ENCODE data around the gene FOXO6. TPM values are rescaled to one million over a fixed set of nuclear protein-coding genes. Genes with fewer than 3 reads are reported as not detected.

FOXO6 gene
- total RNA-seq, 1 experiment from 2014 or later, result 5.4 TPM

GRCh38 chr1:41348394-41348793 is 12.8 kb upstream of the FOXO6 start (continued):
- TF ChIP-seq CREM (CRISPR knock-in tag; IDR thresholded peaks at IDR 0.05) (no peak), NFE2L1 (CRISPR knock-in tag; IDR thresholded peaks at IDR 0.05) (no peak), AFF4 (CRISPR knock-in tag; IDR thresholded peaks at IDR 0.05; ENCODE audit: borderline replicate concordance) (no peak), MLX (CRISPR knock-in tag; IDR thresholded peaks at IDR 0.05) (no peak), ZNF423 (CRISPR knock-in tag; IDR thresholded peaks at IDR 0.05) (no peak), ZBTB21 (CRISPR knock-in tag; IDR thresholded peaks at IDR 0.05; ENCODE audit: borderline replicate concordance) (no peak), ZSCAN18 (CRISPR knock-in tag; IDR thresholded peaks at IDR 0.05) (no peak), ZNF121 (CRISPR knock-in tag; IDR thresholded peaks at IDR 0.05) (no peak)

- TF ChIP-seq ZSCAN18 (CRISPR knock-in tag; IDR thresholded peaks at IDR 0.05) (no peak), NR2C2 (CRISPR knock-in tag; IDR thresholded peaks at IDR 0.05) (no peak), FOXJ3 (CRISPR knock-in tag; IDR thresholded peaks at IDR 0.05; ENCODE audit: borderline replicate concordance) (no peak), ATF6 (CRISPR knock-in tag; IDR thresholded peaks at IDR 0.05) (no peak), FOXP4 (CRISPR knock-in tag; IDR thresholded peaks at IDR 0.05) (no peak), ETV6 (CRISPR knock-in tag; IDR thresholded peaks at IDR 0.05) (no peak), GRHL2 (CRISPR knock-in tag; IDR thresholded peaks at IDR 0.05; ENCODE audit: insufficient replicate concordance, severe bottlenecking) (no peak), CREM (CRISPR knock-in tag; IDR thresholded peaks at IDR 0.05) (no peak)
- ChIA-PET CTCF (interaction anchor here (1.3 to 1.6 kb wide), 3 partner anchors 11 to 67 kb away, joined by 3 to 4 read pairs (median 4); no protein-coding TSS in a partner anchor), POLR2A (no interaction called here)
Measured at GRCh38 chr1:41349361-41350054, 11.7 kb upstream of the FOXO6 start.

More at GRCh38 chr1:41349361-41350054, 11.7 kb upstream of the FOXO6 start:
- Mint-ChIP-seq H3K27ac (no peak overlapping the region), H3K36me3 (no peaks in the 10 kb centered on the region), H3K4me3 (no peak overlapping the region), H3K9me3 (peaks cover 3% of the 10 kb centered on the region; the same call in 1 of the 2 replicates), H3K27me3 (ENCODE audit: low read depth) (peaks cover 6% of the 10 kb centered on the region; the same call in 1 of the 2 replicates), H3K4me1 (peaks cover 8% of the 10 kb centered on the region)
- ATAC-seq (no peak), DNase-seq (ENCODE audit: low spot score) (no peak)
